GM12878 (cell line): Measurements from ENCODE around the gene PHKB. TPM values are rescaled to one million over a fixed set of nuclear protein-coding genes. Genes with fewer than 3 reads are reported as not detected.

Source experiments
- ATAC-seq: fragments of 200-7000 bp; cut with Tn5 transposase; 3 replicates; pipeline ENCODE4 v1.9.1; 2020; ENCODE audit warnings: mild to moderate bottlenecking, moderate library complexity
- BruUV-seq: library from RNA; stranded (reverse); fragments of 400-500 nt; replicated peaks from 2 replicates; lab custom pipeline; 2021; lab: Mats Ljungman, UMichigan
- CTCF ChIA-PET: fragments of 300-600 bp; sonication (Branson Sonifier 250); formaldehyde crosslinking; extraction: SDS; loops from one replicate; lab custom pipeline; 2021; ENCODE audit warnings: inconsistent platforms; lab: Yijun Ruan, JAX
- POLR2A ChIA-PET: fragments of 350-600 bp; formaldehyde crosslinking; extraction: SDS; loops from one replicate; lab custom pipeline; 2021; ENCODE audit warnings: inconsistent platforms; lab: Charles Lee
- RAD21 ChIA-PET: fragments of 300-600 bp; sonication (Branson Sonifier 250); formaldehyde crosslinking; loops from one replicate; lab custom pipeline; 2023; ENCODE audit warnings: antibody characterized with exemption; ENCODE audit not compliant: unreplicated experiment; lab: Charles Lee
- SMC1A ChIA-PET: fragments of 300-600 bp; sonication (Branson Sonifier 250); formaldehyde crosslinking; loops from one replicate; lab custom pipeline; 2023; ENCODE audit not compliant: unreplicated experiment, uncharacterized antibody; lab: Charles Lee
- DNase-seq: peaks from one replicate; pipeline ENCODE4 v3.0.0-alpha.2; 2011; ENCODE audit warnings: low read depth, low spot score
- FAIRE-seq: peaks from 3 replicates; lab custom pipeline; 2011; peaks lifted over from hg19 to GRCh38; lab: Jason Lieb, UNC
- H2AFZ ChIP-seq: 2 replicates; pipeline ENCODE4 v1.6.0; 2011; ENCODE audit warnings: low read depth, low read length, control low read depth; ENCODE audit not compliant: control insufficient read depth
- H3K27ac ChIP-seq: 2 replicates; pipeline ENCODE4 v1.5.1; 2011; ENCODE audit warnings: control low read depth; ENCODE audit not compliant: control insufficient read depth, insufficient read depth
- H3K27me3 ChIP-seq, 2 experiments: replicated peaks in 1 of 2; 2 replicates each; pipeline versions ENCODE4 v1.6.0 to v1.6.1; 2011; ENCODE audit warnings: low read length in 1 of 2; ENCODE audit not compliant: control insufficient read depth in 2 of 2, insufficient read depth in 2 of 2
- H3K36me3 ChIP-seq, 2 experiments: 2 replicates each; pipeline ENCODE4 v1.5.1; 2011; ENCODE audit warnings: low read length in 1 of 2; ENCODE audit not compliant: control insufficient read depth in 2 of 2, insufficient read depth in 2 of 2
- H3K4me1 ChIP-seq: 2 replicates; pipeline ENCODE4 v1.6.1; 2011; ENCODE audit warnings: mild to moderate bottlenecking, low read length, moderate library complexity, mixed read lengths; ENCODE audit not compliant: control insufficient read depth, insufficient read depth
- H3K4me2 ChIP-seq: 2 replicates; pipeline ENCODE4 v1.6.0; 2011; ENCODE audit warnings: control low read depth; ENCODE audit not compliant: control insufficient read depth, insufficient read depth
- H3K4me3 ChIP-seq: fragments of 200-600 bp; sonication (generic); 2 replicates; pipeline ENCODE4 v1.5.1; 2016
- H3K79me2 ChIP-seq: 2 replicates; pipeline ENCODE4 v1.6.0; 2011; ENCODE audit warnings: low read length; ENCODE audit not compliant: control insufficient read depth, insufficient read depth
- H3K9ac ChIP-seq: 2 replicates; pipeline ENCODE4 v1.8.0; 2011; ENCODE audit warnings: low read length, control low read depth, mixed read lengths; ENCODE audit not compliant: control insufficient read depth, insufficient read depth
- H3K9me3 ChIP-seq: replicated peaks from 3 replicates; pipeline ENCODE4 v1.5.1; 2011; ENCODE audit warnings: mild to moderate bottlenecking, low read length; ENCODE audit not compliant: control insufficient read depth, insufficient read depth
- H4K20me1 ChIP-seq: 2 replicates; pipeline ENCODE4 v1.6.0; 2011; ENCODE audit not compliant: control insufficient read depth, insufficient read depth
- BCL11A ChIP-seq: IDR thresholded peaks from 2 replicates; pipeline ENCODE4 v1.6.1; 2011; ENCODE audit warnings: low read depth, low read length
- CBX3 ChIP-seq: fragments of 200-600 bp; sonication (generic); IDR thresholded peaks from 2 replicates; pipeline ENCODE4 v1.6.1; 2016; ENCODE audit warnings: low read depth, borderline replicate concordance
- EED ChIP-seq: sonication (generic); IDR thresholded peaks from 2 replicates; pipeline ENCODE4 v1.6.1; 2016; ENCODE audit warnings: antibody characterized with exemption, low read depth
- FOXK2 ChIP-seq: fragments of 450-650 bp; IDR thresholded peaks from 2 replicates; pipeline ENCODE4 v1.6.1; 2017; ENCODE audit warnings: mild to moderate bottlenecking, moderate library complexity
- GATAD2B ChIP-seq: fragments of 450-650 bp; conservative IDR thresholded peaks from 2 replicates; pipeline ENCODE4 v1.6.1; 2017; ENCODE audit warnings: low read depth, mild to moderate bottlenecking, moderate library complexity
- IKZF1 ChIP-seq: fragments of 450-650 bp; conservative IDR thresholded peaks from 2 replicates; pipeline ENCODE4 v1.6.1; 2017; ENCODE audit warnings: antibody characterized with exemption, mild to moderate bottlenecking
- JUNB ChIP-seq: IDR thresholded peaks from 2 replicates; pipeline ENCODE4 v1.6.1; 2016; ENCODE audit warnings: antibody characterized with exemption, mild to moderate bottlenecking
- MTA3 ChIP-seq: IDR thresholded peaks from 2 replicates; pipeline ENCODE4 v1.6.1; 2012; ENCODE audit warnings: low read length, inconsistent platforms, borderline replicate concordance
- NFYA ChIP-seq: IDR thresholded peaks from 2 replicates; pipeline ENCODE4 v1.6.1; 2011; ENCODE audit warnings: low read depth, mild to moderate bottlenecking, low read length, improper control_type of control experiment, borderline replicate concordance
- NRF1 ChIP-seq: conservative IDR thresholded peaks from 2 replicates; pipeline ENCODE4 v1.6.1; 2011; ENCODE audit warnings: mild to moderate bottlenecking, low read depth, low read length, improper control_type of control experiment
- YY1 ChIP-seq: IDR thresholded peaks from 2 replicates; pipeline ENCODE4 v1.6.1; 2011; ENCODE audit warnings: low read depth, mild to moderate bottlenecking, low read length
- WGBS: methylation state at CpG from one replicate; pipeline ENCODE4 v1.1.6; 2016; ENCODE audit warnings: low lambda C conversion rate; ENCODE audit not compliant: insufficient replicate concordance, insufficient coverage; ENCODE audit errors: missing lambda C conversion rate; 5-methylcytosine and 5-hydroxymethylcytosine counted together
- in situ Hi-C: fragments of 300-500 bp; cut with MboI; formaldehyde crosslinking; loops from 9 replicates; pipeline ENCODE4 v1.14.3; 2018; ENCODE audit warnings: mixed read lengths
- intact Hi-C: fragments of 100-400 bp; cut with micrococcal nuclease; formaldehyde crosslinking; loops from one replicate; pipeline ENCODE4 v1.14.2; 2022; ENCODE audit not compliant: unreplicated experiment
- polyA plus RNA-seq, 11 experiments: library from polyadenylated mRNA; depleted of rRNA in 4 of 11; unstranded in 6 of 11; stranded (reverse) in 5 of 11; fragments of >200 nt; fragmentation: Nextera tagmentation in 4 of 11; fragmentation: Illumina TruSeq in 1 of 11; extraction: Ambion mirVana in 4 of 11; extraction: Trizol in 1 of 11; gene quantifications; 1 replicate in 1 of 11; 2 replicates in 10 of 11; pipeline versions ENCODE4 v1.2.1 to v1.2.3, GENCODE V29; 2011 to 2016; ENCODE audit warnings: inconsistent platforms in 2 of 11, missing spikeins in 2 of 11, low read depth in 1 of 11
- total RNA-seq, 4 experiments: library from RNA; depleted of rRNA in 3 of 4; stranded (reverse); fragments of >200 nt in 3 of 4; fragmentation: Illumina TruSeq in 1 of 4; extraction: Trizol in 1 of 4; gene quantifications; 2 replicates each; pipeline versions ENCODE4 v1.2.1 to v1.2.3, GENCODE V29; 2013 to 2021

The PHKB gene
- total and polyA plus RNA-seq, 10 of the 15 experiments (the other 5 are each of a cell fraction or from before 2014, with no cell fraction given), result 14.2 to 65.6 (median 37.0) TPM

- no peak overlapping the region for H3K9ac ChIP-seq
- no peak for DNase-seq
- no peak overlapping the region for H2AFZ ChIP-seq
- H3K36me3 ChIP-seq, result no peaks in the 10 kb centered on the region
- ChIA-PET SMC1A (no interaction called here), POLR2A (no interaction called here), CTCF (no interaction called here), RAD21 (no interaction called here)
- no peaks in the 10 kb centered on the region; the same call in 1 of the 2 replicates for H3K4me1 ChIP-seq
- H3K27ac ChIP-seq, result no peak overlapping the region
- intact Hi-C loops, result no loop called here
- in situ Hi-C loops, result no loop called here
- FAIRE-seq, result no peak
- no peaks in the 10 kb centered on the region for H3K27me3 ChIP-seq
- WGBS, result 46% methylated on average over 9 of the region's 9 CpGs
- H3K4me3 ChIP-seq, result no peak overlapping the region
- no peak for TF ChIP-seq CBX3
- TF ChIP-seq IKZF1, result no peak
- no peak for TF ChIP-seq YY1
- no peak for TF ChIP-seq FOXK2
- TF ChIP-seq BCL11A, result no peak
- TF ChIP-seq GATAD2B, result no peak
- no peak for TF ChIP-seq NFYA
- no peak for TF ChIP-seq JUNB
- TF ChIP-seq MTA3, result no peak
- no peak for TF ChIP-seq NRF1
- TF ChIP-seq EED, result no peak
- no peaks in the 10 kb centered on the region for H4K20me1 ChIP-seq
- ATAC-seq, result no peak
- no TSS peak for BruUV-seq
- no peaks in the 10 kb centered on the region for H3K9me3 ChIP-seq
- no peak overlapping the region for H3K4me2 ChIP-seq
- H3K79me2 ChIP-seq, result no peaks in the 10 kb centered on the region
Observed at GRCh38 chr16:47725188-47725695, 264.1 kb downstream of the PHKB start.
